HG03521 (cell line): ENCODE data around the gene NELFB.

Experiments
- ATAC-seq: cut with Tn5 transposase; IDR thresholded peaks from one replicate; pipeline ENCODE4 v1.9.1; 2021; ENCODE audit warnings: mild to moderate bottlenecking, moderate library complexity; ENCODE audit not compliant: unreplicated experiment

Gene NELFB

DNA sequence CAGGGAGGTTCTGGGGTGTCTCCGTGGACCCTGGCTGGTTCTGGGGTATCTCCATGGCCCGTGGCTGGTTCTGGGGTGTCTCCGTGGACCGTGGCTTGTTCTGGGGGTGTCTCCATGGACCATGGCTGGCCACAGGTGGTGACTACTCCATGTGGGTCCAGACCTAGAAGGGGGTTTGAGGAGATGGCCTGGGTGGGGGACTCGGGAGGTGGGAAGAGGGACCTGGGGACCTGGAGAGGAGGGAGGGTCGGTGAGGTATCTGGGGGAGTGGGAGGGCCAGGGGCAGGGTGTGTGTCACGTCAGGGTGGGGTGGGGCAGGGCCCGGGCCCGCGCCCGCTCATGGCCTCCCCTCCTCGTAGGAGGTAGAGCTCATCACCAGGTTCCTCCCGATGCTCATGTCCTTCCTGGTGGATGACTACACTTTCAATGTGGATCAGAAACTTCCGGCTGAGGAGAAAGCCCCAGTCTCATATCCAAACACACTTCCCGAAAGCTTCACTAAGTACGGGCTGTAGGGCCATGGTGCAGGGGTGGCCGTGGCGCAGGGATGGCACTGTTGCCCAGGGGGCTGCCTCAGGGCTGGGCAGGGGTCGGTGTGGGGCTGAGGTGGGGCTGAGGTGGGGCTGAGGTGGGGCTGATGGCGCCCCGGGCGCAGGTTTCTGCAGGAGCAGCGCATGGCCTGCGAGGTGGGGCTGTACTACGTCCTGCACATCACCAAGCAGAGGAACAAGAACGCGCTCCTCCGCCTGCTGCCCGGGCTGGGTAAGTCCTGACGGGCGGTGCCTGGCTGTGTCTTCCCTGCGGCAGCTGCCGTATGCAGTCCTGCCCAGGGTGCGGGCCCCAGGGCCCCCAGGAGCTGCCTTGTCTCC is 11.7 kb downstream of the NELFB start:
- no peak for ATAC-seq

- ATAC-seq, result no peak
These were observed 12.8 kb downstream of the NELFB start for GRCh38 chr9:137267933-137268355.

DNA sequence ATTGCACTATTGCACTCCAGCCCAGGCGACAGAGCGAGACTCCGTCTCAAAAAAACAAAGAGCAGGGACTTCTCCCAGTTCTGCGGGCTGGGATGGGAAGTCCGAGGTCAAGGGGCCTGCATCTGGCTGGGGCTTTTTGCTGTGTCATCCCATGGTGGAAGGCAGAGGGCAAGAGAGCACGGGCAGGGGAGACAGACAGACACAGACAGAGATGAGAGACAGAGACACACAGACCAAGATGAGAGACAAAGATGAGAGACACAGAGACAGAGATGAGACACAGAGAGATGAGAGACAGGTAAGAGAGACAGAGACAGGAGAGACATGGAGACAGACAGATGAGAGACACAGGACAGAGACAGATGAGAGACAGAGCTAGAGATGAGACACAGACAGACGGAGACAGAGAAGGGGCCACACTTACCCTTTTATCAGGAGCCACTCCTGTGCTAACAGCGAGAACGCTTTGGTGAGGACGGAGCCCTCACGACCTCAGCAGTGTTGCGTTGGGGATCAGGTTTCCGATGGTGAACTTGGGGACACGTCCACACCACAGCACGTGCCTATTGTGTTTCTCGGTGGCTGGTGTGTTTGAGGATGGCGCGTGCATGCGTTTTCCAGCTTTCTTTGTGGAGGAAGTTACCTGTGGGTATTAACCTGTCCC is 13.5 kb downstream of the NELFB start:
- no peak for ATAC-seq

DNA sequence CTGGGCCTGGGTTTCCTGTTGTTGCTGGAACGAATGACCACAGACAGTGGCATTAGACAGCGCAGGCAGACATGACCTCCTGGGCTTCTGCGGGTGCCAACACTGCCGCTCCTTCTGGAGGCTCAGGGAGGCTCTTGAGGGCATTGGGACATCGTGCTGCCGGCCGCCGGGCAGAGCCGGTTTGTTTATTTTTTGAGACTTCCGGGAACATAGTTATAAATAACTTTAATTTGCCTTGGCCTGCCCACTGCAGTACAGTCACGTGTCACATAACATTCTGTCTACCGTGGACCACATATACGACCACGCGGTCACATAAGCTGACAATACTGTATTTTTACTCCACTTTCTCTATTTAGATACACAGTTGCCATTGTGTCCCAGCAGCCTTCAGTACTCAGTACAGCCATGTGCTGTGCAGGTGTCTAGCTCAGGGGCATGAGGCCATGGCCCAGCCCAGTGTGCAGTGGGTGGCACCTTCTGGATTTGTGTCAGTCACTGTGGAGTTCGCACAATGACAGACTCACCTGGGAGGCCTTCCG is 14.2 kb downstream of the NELFB start:
- no peak for ATAC-seq

GRCh38 chr9:137270929-137271695 is 16.0 kb downstream of the NELFB start:
- ATAC-seq, result no peak

DNA sequence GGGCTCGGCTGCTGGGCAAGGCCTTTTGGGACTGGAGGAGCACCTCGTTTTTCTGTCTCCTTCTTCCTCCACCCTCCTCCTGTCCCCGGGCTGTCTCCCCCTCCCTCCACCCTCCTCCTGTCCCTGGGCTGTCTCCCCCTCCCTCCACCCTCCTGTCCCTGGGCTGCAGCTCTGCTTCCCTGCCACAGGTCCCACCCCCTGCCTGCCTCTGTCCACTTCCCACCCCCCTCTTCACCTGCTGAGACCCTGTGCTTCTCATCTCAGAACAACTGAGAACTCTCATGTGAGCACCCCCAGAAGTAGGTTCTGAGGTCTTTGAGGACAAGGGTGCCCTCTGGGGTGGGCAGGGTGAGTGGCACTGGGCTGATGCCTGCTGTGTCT is 16.6 kb downstream of the NELFB start:
- no peak for ATAC-seq

DNA sequence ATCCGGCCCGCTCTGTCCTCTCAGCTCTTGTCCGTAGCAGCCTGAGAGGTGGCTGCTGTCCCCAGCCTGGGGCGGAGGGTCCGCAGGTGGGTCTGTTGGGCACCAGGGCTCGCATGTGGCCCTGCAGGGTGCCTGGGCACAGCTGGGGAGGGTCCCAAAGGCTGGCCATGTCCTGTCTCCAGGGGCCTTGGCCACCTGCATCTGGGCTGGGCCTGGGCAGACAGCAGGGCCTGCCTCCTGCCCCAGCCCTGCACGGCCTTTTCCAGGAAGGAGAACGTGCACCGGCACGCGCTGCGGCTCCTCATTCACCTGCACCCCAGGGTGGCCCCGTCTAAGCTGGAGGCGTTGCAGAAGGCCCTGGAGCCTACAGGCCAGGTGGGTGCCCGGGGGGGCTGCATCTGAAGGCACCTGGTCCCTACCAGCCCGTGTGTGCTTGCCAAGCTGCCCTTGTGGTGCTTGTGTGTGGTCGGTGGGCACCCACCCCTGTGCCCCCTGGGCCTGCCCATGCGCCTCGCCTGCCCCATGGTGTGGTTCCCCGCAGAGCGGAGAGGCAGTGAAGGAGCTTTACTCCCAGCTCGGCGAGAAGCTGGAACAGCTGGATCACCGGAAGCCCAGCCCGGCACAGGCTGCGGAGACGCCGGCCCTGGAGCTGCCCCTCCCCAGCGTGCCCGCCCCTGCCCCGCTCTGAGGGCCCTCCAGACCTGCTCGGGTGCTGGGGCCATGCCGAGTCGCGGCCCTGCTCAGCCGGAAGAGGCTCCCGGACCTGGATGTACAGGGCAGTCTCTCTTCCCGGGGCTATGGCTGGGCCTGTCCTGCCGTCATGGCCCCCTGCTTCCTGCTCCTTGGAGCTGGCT is 17.3 kb downstream of the NELFB start:
- no peak for ATAC-seq

DNA sequence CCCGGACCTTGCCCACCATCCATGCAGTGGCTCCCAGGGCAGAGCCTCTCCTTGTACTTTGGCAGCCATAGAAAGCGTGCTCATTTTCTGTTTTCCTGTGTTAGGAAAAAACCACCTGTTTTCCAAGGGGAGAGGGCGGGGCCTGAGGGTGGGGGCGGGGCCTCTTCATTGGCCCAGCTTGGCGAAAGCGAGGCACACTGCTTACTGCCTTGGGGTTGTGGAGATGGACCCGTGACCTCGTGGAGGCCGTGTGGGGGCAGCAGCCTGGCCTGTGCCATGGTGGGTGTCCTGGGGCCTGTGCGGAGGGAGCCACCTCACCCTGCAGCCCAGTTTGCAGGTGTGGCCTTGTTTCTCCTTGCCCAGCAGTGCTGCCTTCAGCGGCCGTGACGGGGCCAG is 18.0 kb downstream of the NELFB start:
- no peak for ATAC-seq

DNA sequence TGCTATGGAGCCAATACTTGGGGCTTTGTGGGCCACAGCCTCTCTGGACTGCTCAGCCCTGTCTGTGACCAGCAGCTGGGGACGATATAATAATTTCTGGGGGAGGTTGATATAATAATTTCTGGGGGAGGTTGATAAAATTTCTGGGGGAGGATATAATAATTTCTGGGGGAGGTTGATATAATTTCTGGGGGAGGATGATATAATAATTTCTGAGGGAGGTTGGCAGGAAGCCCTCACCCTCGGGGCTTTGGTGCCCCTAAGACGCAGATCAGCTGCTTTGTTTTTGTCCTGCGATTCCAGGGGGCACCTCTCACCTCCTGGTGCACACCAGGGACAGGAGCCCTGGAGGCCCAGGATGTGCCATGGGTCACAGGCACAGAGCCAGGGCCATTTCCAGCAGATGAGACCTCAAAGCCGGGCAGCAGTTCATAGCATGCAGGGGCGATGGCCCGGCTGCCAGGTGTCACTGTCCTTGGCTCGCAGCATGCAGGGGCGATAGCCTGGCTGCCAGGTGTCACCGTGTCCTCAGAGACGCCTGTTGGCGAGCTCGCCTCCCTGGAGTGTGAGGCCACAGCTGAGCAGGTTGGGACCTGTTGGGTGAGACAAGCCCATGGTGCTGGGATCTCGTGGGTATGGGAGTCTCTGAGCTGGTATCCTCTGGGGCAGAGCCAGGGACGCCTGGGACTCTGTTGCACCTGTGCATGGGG is 18.6 kb downstream of the NELFB start:
- ATAC-seq, result no peak

GRCh38 chr9:137275203-137275587 is 20.1 kb downstream of the NELFB start:
- no peak for ATAC-seq

DNA sequence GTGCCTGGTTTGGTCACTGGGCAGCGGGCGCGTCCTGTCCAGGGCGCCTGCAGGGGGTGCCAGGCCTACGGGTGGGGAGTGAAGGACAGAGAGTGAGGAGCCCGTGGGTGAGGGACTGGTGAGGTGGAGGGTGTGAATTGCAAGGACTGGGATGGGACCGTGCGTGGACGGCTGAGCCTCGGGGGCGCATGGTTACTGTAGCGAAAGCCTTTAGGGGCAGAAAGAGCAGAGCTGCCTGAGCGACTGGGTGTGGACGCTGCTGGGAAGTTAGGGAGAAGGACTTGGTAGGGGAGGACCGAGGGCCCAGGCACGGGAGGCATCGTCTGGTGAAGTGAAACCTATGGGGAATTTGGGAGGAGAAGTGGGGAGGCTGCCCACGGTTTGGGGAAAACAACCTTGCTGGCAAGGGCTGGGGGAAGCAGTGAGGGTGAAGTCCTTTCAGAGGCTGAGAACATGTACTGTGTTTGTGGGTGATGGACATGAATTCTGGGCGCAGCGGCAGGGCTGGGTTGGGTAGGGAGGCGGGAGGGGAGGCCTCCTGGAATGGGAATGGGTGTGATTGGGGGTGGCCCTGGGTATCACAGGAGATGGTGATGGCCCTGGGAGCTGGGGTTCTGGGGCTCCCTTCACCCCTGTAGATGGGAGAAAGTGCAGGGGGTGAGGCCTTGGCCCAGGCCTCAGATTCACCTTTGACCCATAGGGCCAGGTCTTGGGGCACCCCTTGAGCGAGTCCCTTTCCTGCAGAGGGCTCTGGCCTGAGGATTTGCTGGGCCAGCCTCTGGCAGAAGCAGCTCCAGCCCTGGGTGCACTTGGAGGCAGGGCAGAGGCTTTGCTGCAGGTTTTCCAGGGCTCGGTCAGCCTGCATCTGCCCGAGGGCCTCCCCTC is 20.7 kb downstream of the NELFB start:
- no peak for ATAC-seq

DNA sequence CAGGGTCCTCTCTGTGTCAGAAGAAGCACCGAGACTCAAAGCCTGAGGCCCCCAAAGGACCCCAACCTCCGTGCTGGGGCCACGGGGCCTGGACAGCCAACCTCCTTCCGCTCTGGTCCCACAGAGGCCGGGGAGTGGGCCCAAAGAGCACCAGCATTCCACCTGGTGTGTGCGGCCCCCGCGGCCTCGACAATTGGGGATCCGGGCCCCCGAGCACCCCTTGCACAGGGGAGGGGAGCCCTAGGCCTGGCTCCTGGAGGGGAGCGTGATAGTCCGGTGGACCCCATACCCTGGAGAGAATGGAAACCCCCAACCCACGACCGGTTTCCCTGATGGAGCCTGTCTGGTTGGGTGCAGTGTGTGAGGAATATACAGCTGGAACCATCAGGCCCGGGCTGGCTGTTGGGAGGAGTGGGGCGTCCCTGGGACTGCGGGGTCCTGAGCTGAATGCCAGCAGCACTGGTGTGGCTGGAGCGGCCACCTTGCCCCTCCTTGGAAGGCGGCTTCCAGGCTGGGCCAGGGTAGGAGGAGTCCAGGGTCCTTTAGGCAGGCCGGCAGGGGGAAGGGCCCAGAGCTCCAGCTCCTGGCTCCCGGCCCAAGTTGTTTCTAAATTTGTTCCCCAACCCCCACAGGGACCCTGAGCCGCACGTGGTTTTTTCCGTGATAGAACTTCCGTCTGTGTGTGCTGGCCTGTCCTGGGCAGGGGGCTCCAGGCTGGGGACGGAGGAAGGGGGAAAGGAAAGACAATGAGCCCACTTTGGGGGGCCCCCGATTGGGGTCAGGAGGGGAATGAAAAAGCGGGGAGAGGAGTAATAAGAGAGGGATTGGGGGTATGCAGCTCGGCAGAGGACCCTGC is 21.6 kb downstream of the NELFB start:
- ATAC-seq, result no peak

DNA sequence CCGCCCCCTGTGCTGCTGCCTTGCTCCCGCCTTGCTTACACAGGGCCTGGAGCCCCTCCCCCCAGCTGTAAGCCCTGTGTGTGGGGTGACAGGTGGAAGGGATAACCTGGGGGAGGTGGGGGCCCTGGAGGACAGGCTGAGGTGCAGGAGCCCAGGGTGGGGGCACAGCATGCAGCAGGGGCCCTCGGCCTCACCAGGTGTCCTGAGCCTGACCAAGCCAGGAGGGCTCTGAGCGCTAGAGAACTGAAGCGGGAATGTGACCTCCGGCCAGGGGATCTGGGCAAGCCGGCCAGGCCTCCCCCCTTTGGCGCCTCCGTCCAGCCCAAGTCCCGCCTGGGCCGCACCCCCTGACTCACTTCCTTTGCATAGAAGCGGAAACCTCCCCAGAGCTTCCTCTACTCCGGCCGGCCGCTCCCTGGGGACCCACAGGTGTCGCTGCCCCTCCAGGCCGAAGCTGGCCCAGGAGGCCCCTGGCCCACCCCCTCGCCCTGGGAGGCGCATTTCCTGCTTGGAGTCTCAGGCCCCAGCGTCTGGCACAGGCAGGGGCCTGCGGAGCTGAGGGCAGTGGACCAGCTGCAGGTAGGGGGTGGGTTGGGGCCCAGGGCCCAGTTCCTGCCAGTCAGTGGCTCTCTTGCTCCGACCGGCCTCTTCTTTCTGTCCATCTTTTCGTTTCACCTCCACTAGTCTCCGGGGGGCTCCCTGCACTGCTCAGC is 22.4 kb downstream of the NELFB start, which contains the start of gene TOR4A:
Gene TOR4A (plus strand): TSS at position 398 of the 713 bp plus-strand sequence. CDS start 964 bp downstream, outside the sequence.
- no peak for ATAC-seq

DNA sequence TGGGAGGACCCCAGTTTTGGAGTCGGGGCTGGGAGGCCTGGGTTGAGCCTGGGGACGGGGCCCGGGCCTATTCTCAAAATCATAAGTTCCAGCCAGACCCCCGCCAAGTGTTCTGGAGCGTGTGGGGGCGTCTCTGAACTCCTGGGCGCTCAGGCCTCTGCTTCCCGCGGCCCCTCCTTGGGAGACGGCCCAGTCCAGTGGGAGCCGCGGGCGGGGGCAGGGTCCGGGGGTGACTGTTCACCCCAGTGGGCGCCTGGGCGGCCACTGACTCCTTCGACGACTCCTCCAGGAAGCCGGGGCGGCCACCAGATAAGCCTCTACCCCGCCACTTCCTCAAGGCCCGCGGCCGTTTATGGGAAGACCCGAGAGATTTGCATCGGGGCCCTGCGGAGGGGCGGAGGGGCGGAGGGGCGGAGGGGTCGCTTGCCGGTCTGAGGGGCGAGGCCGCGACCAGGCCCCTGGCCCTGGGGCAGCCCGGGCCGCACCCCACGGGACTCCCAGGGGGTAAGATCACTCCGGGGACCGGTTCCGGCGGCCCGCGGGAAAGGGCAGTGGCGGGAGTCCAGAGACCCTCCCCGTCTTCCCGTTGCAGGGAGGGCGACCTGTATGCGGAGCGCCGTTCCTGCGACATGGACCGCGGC is 23.1 kb downstream of the NELFB start:
- ATAC-seq, result no peak

DNA sequence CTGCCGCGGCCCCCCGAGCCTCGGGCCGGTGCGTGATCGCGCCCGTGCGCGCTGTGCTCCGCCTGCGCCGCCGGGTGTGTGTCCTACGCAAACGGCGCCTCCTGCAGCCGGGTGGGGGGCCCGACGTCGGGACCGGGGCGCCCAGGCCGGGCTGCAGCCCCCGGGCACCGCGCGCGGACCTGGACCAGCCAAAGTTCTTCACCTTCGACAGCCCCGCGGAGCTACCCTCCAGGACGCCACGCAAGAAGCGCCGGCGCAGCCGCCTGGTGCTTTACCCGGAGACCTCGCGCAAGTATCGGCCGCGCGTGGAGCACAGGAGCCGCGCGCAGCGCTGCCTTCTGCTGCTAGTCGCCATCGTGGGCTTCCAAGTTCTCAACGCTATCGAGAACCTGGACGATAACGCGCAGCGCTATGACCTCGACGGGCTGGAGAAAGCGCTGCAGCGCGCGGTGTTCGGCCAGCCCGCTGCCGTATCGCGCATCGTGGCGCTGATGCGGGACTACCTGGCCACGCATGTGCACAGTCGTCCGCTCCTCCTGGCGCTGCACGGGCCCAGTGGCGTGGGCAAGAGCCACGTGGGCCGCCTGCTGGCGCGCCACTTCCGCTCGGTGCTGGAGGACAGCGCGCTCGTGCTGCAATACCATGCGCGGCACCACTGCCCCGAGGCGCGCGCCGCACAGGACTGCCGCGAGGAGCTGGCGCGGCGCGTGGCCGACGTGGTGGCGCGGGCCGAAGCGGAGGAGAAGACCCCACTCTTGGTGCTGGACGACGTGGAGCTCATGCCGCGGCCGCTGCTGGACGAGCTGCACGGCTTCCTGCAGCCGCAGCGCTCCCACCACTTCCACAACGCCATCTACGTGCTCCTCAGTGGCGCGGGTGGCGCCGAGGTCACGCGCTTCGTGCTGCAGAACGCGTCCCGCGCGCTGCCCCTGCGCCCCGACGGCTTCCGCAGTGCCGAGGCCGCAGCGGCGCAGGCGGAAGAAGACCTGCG is 23.9 kb downstream of the NELFB start:
- ATAC-seq, result no peak
